GM21786 (cell line): ENCODE data around the gene NSUN5.
"Not testable (repeated sequence)": the region's sequence is repeated elsewhere in the genome, so short reads cannot be mapped to it uniquely, and the experiment has no call there.

Experiments
- ATAC-seq: cut with Tn5 transposase; IDR thresholded peaks from one replicate; pipeline ENCODE4 v1.9.1; 2021; ENCODE audit not compliant: unreplicated experiment

NSUN5 gene

GRCh38 chr7:73327449-73327848 lies 18.8 kb upstream of the NSUN5 start:
- ATAC-seq, result not testable (repeated sequence)

GRCh38 chr7:73325424-73325823 lies 16.8 kb upstream of the NSUN5 start:
- ATAC-seq, result not testable (repeated sequence)

GRCh38 chr7:73324081-73324845 lies 15.6 kb upstream of the NSUN5 start:
- ATAC-seq, result not testable (repeated sequence)

DNA sequence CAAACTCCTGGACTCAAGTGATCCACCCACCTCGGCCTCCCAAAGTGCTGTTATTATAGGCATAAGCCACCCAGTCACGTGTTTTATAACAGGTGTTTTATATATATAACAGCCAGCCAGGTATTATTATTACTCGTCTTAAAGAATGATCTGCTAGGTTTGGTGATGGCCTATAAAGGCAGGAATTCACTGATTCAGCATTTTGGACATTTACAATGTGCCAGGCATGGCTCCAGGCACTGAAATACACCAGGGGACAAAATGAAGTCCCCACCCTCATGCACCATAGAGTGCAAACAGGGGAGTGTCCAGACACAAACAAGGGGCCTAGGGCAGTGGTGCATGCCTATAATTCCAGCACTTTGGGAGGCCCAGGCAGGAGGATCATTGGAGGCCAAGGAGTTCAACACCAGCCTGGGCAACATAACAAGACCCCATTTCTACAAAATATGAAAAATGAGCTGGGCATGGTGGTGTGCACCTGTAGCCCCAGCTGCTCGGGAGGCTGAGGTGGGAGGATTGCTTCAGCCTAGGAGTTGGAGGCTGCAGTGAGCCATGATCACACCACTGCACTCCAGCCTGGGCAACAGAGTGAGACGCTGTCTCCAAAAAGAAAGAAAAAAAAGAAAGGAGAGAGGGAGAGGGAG lies 14.9 kb upstream of the NSUN5 start:
- not testable (repeated sequence) for ATAC-seq

DNA sequence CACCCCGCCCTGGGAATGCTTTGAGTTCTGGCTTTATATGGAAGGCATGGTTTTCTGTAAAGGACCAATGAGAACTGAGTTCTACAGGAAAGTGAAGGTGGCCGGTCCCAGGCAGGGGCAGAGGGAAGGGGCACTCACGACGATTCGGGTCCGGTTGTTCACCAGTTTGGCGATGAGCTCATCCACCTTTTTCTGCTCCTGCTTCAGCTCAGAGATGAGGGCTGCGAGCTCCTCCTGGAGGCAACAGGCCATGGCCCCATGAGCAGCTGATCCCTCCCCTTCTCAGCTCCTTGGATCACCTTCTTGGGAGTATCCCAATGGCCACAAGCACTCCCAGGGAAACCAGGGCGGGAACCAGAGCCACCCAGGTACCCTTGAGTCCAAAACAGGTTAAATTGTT lies 11.4 kb upstream of the NSUN5 start:
- not testable (repeated sequence) for ATAC-seq

DNA sequence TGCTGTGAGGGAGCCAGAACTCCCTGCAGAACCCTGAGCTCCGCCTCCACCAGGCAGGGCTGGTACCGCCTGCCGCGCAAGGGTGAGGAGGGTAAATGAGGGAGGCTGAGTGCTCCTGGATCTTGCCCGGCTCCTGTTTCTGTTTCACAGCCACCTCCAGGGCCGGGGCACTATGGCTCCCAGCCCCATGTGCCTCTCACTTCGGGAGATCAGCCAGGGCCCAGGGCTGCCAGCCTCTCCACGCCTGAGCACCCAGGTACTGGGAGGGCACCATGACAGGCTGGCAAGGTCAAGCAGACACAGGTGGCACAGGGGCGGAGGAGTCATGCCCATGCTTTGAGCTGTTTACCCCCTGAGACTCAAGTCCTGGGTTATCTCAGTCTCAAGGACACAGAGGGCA lies 10.9 kb upstream of the NSUN5 start:
- ATAC-seq, result not testable (repeated sequence)

DNA sequence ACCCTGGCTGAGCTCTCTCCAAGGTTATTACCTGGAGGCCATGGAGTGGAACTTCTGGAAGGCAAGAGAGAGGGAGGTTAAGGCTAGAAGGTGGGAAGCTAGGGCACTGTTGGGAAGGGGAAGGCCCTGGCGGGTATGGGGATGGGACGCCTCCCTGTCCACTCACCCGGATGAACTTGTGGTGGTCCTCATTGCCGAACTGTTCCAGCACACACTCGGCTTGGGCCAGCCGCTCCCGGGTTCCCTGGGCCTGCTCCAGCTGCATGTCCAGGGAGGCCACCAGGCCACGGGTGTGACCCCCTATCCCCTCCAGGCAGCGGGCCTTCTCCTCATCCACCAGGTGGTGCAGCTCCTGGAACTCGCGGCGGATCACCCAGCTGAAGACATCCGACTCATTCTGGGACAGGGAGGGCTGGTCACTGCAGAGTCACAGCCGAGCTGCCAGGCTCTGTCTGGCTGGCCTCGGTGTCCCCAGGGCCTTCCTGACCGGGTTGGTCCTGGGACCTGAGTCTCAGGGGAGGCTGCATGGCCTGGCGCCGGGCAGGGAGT lies 10.1 kb upstream of the NSUN5 start:
- not testable (repeated sequence) for ATAC-seq

GRCh38 chr7:73316521-73316920 lies 7.9 kb upstream of the NSUN5 start:
- no peak for ATAC-seq

DNA sequence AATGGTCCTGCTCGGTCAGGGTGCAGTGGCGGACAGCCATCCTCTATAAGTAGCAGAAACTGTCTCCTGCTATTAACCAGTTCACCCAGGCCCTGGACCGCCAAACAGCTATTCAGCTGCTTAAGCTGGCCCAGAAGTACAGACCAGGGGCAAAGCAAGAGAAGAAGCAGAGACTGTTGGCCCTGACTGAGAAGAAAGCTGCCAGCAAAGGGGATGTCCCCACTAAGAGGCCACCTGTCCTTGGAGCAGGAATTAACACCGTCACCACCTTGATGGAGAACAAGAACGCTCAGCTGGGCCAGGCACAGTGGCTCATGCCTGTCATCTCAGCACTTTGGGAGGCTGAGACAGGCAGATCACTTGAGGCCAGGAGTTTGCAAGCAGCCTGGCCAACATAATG lies 5.6 kb upstream of the NSUN5 start:
- ATAC-seq, result no peak

DNA sequence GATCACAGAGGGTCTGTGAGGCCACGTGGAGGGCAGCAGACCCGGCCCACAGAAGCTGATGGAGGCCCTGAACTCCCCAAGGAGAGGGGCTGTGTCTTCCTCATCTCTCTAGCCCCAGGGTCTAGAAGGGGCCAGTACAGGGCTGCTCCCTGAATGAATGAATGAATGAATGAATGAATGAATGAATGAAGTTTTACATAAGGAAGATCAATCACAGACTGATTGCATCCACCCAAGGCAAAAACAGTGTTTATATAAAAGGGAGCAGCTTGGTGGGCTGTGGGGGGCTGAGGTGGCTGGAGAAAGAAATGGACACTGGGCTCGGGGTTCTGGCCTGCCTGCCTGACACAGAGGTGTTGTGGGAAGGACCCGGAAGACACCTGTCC lies 4.9 kb upstream of the NSUN5 start:
- ATAC-seq, result no peak

GRCh38 chr7:73312831-73313520 lies 4.3 kb upstream of the NSUN5 start:
- ATAC-seq, result no peak

GRCh38 chr7:73311421-73311820 lies 2.8 kb upstream of the NSUN5 start:
- not testable (repeated sequence) for ATAC-seq

DNA sequence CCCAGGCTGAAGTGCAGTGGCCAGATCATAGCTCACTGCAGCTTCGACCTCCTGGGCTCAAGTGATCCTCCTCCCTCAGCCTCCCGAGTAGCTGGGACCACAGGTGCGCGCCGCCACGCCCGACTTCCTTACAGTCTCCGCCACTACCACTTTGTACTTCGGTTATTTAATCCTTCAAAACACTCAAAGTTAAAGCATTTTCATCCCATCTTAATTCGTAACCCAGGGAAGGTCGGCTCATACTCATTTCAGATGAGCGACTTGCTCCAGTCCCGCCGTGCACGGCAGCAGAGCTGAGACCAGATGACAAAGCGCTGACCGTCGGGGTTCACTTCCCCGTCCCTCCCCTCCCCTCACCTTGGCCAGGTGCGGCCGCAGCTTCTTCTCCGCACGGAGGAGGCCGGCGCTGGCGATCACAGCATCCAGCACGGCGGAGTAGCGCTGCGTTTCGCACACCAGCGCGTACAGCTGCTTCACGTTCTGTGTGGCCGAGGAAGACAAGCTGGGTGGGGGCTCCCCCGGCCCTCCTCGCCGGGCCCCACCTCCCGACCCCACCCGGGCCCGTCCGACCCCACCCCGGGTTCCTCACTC lies 457 bp downstream of the NSUN5 start:
- ATAC-seq, result peak; percentile 30

DNA sequence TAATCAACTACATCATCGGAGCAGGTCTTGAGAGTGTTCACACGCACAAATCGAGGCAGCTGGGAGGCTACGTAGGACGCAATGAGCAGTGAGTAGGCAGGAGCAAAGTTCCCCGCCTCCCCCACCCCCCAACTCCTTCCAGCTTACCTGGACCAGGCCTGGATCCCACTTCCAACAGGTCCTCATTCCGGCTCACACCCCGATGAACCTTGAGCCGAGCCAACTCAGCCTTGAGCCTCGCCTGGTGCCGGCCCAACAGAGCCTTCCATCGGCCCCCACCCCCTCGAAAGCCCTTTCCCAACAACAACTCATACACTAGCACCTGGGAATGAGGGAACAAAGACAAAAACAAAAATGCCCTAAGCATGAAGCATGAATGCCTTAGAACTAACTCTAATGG lies 1.2 kb downstream of the NSUN5 start:
- ATAC-seq, result no peak

- not testable (repeated sequence) for ATAC-seq
Measured at GRCh38 chr7:73304612-73305387, 3.8 kb downstream of the NSUN5 start.

DNA sequence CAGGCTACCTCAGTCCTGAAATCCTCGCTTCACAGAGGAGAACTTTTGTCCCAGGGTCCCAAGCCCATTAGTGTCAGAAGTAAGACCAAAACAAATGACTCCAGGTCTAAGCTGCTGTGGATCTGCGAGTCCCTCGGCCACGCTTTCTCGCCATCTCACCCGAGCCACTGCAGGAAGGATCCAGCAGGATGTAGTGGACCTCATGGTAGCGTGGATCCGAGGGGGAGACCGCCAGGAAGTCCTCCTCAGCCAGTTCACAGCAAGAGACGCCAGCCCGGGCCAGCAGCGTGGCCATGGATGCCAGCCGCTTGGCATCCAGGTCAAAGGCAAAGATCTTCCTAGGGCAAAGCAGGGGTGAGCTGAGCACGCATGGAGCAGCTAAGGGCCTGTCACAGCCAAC lies 4.6 kb downstream of the NSUN5 start:
- no peak for ATAC-seq

GRCh38 chr7:73303546-73303945 lies 5.1 kb downstream of the NSUN5 start:
- no peak for ATAC-seq

- not testable (repeated sequence) for ATAC-seq
Measured at GRCh38 chr7:73302846-73303245, 5.8 kb downstream of the NSUN5 start.

DNA sequence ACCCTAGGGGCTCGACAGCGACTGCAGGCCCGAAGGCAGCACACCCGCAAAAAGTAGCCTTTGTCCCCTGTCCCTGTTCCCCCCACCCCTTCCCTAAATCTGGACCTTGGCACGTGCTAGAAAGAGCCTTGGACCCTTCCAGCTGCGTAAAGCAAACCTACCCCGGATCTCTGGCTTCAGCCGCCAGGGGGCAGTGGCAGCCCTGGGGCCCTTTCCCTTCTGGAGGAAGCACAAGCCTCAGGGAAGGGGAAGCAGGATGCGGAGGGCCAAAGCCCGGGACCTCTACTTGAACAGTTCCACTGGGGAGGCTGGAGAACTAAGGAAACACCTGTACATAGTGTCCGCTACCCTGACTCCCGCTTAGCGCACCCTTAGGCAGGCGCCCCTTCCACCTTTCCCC lies 7.5 kb downstream of the NSUN5 start:
- ATAC-seq, result not testable (repeated sequence)

- not testable (repeated sequence) for ATAC-seq
Measured at GRCh38 chr7:73299812-73300211, 8.8 kb downstream of the NSUN5 start.
